Spleen (tissue), 7 donors: Measurements from ENCODE around the gene SPDYA.

Experiments
- POLR2A ChIP-seq, 3 donors: fragments of 450-650 bp; IDR thresholded peaks; one replicate each; pipeline ENCODE4 v1.5.1; 2017; ENCODE audit warnings: antibody characterized with exemption in 3 of 3, mild to moderate bottlenecking in 1 of 3
- TF ChIP-seq, protein P1 (sequence below), 11 experiments: fragments of 200-600 bp in 7 of 11; fragments of 450-650 bp in 4 of 11; sonication (generic) in 4 of 11; IDR thresholded peaks in 8 of 11; conservative IDR thresholded peaks in 3 of 11; 1 replicate in 7 of 11; 2 replicates in 4 of 11; pipeline versions ENCODE4 v1.4.0 to v1.8.0; 2016 to 2021; ENCODE audit warnings: antibody characterized with exemption in 11 of 11, inconsistent platforms in 4 of 11, mild to moderate bottlenecking in 1 of 11
- donor health status: DM: no; HTN: no; CAD: no; lungs with moderate emphysema.
- donor health status: DM: no; HTN: no; CAD: no.
- donor health status: DM: no; HTN: no; CAD: no.

GRCh38 chr2:28880193-28880592 is 69.6 kb downstream of the SPDYA start:
- TF ChIP-seq, protein P1, sequence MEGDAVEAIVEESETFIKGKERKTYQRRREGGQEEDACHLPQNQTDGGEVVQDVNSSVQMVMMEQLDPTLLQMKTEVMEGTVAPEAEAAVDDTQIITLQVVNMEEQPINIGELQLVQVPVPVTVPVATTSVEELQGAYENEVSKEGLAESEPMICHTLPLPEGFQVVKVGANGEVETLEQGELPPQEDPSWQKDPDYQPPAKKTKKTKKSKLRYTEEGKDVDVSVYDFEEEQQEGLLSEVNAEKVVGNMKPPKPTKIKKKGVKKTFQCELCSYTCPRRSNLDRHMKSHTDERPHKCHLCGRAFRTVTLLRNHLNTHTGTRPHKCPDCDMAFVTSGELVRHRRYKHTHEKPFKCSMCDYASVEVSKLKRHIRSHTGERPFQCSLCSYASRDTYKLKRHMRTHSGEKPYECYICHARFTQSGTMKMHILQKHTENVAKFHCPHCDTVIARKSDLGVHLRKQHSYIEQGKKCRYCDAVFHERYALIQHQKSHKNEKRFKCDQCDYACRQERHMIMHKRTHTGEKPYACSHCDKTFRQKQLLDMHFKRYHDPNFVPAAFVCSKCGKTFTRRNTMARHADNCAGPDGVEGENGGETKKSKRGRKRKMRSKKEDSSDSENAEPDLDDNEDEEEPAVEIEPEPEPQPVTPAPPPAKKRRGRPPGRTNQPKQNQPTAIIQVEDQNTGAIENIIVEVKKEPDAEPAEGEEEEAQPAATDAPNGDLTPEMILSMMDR (IDR thresholded peaks at IDR 0.05 in 8 of 11, conservative IDR thresholded peaks at IDR 0.05 in 3 of 11): no peak
- no peak for TF ChIP-seq POLR2A (IDR thresholded peaks at IDR 0.05)
